Retinal pigment epithelial cell (primary cell): ENCODE measurements around the gene MCUB.

Source experiments
- DNase-seq: peaks from one replicate; pipeline ENCODE4 v3.0.0-alpha.2; 2010; ENCODE audit warnings: low read depth
- H3K4me3 ChIP-seq: 2 replicates; pipeline ENCODE4 v1.5.1; 2011; ENCODE audit warnings: mild to moderate bottlenecking, low read length, control low read depth, moderate library complexity
- CTCF ChIP-seq: conservative IDR thresholded peaks from 2 replicates; pipeline ENCODE4 v1.5.1; 2011; ENCODE audit warnings: low read depth, low read length, control low read depth, inconsistent platforms

Gene MCUB

GRCh38 chr4:109599046-109599652, 39.1 kb downstream of the MCUB start:
- DNase-seq: no peak
- H3K4me3 ChIP-seq: no peak overlapping the region
- no peak for TF ChIP-seq CTCF

- no peak for DNase-seq
- no peak overlapping the region for H3K4me3 ChIP-seq
Observed at GRCh38 chr4:109600431-109600830, 40.4 kb downstream of the MCUB start.

GRCh38 chr4:109601336-109601735, 41.3 kb downstream of the MCUB start:
- TF ChIP-seq CTCF: no peak
- no peak overlapping the region for H3K4me3 ChIP-seq
- DNase-seq: no peak

More at GRCh38 chr4:109600431-109600830, 40.4 kb downstream of the MCUB start:
- no peak for TF ChIP-seq CTCF

- H3K4me3 ChIP-seq: no peak overlapping the region
Observed at GRCh38 chr4:109607976-109608375, 47.9 kb downstream of the MCUB start.

GRCh38 chr4:109608879-109609278, 48.8 kb downstream of the MCUB start:
- no peak overlapping the region for H3K4me3 ChIP-seq
- no peak for TF ChIP-seq CTCF
- DNase-seq: no peak

More at GRCh38 chr4:109607976-109608375, 47.9 kb downstream of the MCUB start:
- DNase-seq: no peak
- no peak for TF ChIP-seq CTCF

- no peak for TF ChIP-seq CTCF
- H3K4me3 ChIP-seq: no peak overlapping the region
Observed at GRCh38 chr4:109609431-109609830, 49.4 kb downstream of the MCUB start.

GRCh38 chr4:109610489-109610888, 50.4 kb downstream of the MCUB start:
- TF ChIP-seq CTCF: no peak
- no peak for DNase-seq
- H3K4me3 ChIP-seq: no peak overlapping the region

More at GRCh38 chr4:109609431-109609830, 49.4 kb downstream of the MCUB start:
- DNase-seq: no peak
